Fibroblast of skin of left biceps (primary cell): ENCODE results near the gene PATJ.
A peak's percentile ranks its signal among the peaks of the same experiment; 100 is the strongest.
"Not testable (repeated sequence)": the region's sequence is repeated elsewhere in the genome, so short reads cannot be mapped to it uniquely, and the experiment has no call there.

Source experiments
- DNase-seq, 2 experiments: peaks; one replicate each; pipeline ENCODE4 v3.0.0-alpha.2; 2013; ENCODE audit warnings: low read depth in 2 of 2

PATJ gene

DNA sequence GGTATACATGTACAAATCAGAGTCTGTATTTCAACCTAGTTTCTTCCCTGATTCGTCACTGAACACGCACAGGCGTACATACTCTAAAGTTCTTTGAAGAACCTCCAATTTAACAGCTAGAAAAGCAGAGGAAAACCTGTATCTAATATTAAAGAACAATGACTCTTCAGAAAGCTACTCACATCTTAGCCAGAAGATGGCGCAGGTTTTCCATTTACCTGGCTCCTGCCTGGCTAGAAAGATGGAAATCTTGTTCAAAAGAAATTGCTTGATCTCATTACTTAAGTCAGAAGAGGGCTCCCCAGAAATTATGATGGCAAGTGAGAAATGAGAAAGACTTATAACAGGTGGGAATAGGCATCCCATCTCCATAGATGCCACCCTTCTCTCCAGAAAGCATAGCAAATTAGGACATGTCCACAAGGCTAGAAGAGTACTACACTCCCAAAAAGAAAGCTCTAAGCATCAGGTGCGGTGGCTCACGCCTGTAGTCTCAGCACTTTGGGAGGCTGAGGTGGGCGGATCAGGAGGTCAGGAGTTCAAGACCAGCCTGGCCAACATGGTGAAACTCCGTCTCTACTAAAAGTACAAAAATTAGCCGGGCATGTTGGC, 433.4 kb downstream of the PATJ start:
- peak; percentile 6 to 10 for DNase-seq

DNA sequence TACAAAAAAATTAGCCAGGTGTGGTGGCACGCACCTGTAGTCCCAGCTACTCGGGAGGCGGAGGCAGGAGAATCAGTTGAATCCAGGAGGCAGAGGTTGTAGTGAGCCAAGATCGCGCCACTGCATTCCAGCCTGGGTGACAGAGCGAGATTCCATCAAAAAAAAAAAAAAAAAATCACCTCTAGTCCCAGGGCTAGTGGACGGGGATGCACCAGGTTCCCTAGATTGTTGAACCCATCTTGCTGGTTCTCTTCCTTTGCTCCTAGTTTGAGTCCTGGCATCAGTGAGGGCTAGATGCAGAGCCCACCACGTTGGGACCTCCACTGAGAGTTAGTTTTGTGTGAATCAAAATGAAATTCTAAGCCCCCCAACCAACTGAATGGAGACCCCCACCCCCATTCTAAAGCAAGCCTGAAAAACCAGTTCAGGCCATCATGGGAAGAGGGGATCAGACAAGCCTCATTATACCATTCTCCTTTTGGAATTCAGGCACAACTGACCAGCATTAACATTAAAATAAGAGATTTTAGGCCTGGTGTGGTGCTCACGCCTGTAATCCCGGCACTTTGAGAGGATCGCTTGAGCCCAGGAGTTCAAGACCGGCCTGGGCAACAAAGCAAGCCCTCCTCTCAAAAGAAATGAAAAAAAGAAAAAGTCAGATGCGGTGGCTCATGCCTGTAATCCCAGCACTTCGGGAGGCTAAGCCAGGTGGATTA, 434.5 kb downstream of the PATJ start:
- no peak for DNase-seq

DNA sequence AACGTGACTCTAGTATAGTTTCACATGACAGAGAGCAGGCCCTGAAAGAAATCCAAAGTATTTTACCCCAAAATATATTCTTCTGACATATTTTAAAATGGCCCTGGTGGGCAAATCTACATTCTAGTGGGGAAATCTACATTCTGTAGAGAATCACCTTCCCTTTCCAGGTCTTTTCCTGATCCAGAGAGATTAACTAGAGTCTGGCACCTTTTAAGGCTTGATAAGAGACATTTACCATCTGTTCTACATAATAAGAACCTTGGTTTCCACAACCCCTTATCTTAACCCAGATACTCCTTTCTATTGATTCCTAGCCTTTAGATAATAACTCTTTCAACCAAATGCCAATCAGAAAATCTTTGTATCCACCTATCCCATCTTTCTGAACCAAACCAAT, 435.3 kb downstream of the PATJ start:
- DNase-seq: no peak

DNA sequence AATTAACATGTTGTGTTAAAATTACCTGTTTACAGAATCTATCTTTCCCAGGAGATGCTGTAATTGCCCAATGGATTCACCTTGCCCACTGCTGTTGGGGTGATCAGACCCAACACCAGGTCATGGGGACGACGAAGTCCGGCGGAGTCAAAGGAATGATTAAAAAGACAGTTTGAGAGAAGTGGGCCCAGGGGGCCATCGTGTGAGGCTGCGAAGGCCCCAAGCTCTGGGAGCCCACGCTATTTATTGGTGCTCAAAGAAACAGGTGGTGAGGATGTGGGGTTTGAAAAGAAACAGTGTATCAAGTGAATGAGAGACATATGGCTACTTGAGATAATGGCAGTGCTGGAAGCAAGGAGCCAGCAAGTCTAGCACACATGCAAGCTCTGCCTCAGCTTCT, 436.1 kb downstream of the PATJ start:
- DNase-seq: no peak

DNA sequence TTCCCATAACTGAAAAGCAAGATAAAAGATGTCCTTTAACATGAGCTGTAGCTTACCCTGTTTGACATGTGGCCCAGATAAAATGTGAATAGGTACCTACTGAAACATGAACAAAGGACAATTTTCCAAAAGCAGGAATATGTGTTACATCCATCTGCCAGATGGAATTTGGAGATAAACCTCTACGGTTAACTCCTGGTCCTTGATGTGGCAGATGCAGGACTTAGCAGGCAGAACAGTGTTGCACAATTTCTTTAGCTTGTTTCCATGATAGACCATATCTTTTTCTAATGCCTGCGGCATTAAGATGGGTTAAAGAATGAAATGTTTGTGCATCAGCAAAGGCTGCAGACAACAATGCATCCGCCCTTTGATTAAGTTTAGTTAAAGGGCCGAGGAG, 437.8 kb downstream of the PATJ start:
- not testable (repeated sequence) for DNase-seq

DNA sequence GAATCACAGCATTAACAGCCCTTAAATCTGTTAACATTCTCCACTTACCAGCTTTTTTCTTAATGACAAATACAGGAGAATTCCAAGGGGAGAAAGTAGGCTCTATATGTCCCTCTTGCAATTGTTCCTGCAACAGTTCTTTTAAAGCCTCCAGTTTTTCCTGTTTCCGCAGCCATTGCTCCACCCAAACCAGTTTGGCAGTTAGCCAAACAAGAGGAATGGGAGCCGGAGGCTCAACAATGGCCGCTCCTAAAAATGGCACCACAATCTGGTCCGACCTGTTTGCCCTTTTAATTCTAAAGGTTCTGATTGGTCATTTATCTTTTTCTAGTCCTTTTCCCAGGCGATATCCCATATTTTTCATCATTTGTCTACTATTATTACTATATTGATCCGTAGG, 438.4 kb downstream of the PATJ start:
- DNase-seq: no peak

DNA sequence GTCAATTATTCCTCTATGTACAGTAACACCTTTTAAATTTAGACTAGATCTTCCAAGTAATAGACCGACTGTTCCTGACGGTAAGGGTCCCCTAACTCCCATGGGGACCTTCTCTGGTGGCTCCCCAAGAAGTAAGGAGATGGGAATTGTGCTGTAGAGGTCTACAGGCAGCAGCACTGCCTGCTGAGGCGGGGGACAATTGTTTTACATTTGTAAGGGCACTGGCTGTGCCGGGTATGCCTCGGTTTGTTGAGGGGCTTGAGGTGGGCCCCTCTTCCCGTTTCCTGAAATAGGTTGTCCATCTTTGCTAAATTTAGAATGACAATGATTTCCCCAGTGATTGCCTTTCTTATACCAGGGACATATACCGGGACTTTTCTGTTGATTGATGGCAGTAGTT, 439.3 kb downstream of the PATJ start:
- DNase-seq: no peak

DNA sequence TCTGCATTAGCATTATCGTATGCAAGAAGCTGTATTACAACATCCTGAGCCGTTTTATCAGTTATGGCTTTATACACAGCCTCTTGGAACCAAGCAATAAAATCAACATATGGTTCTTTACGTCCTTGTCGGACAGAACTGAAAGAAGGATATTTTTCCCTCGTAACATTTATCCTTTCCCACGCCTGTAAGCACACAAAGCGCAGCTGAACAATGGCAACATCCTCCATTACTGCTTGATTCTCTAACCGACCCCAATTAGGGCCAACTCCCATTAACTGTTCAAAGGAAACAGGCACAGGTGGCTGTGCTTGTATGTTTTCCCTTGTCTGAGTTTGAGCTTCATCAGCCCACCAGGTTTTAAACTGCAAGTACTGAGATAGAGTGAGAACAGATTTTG, 439.9 kb downstream of the PATJ start:
- not testable (repeated sequence) for DNase-seq

DNA sequence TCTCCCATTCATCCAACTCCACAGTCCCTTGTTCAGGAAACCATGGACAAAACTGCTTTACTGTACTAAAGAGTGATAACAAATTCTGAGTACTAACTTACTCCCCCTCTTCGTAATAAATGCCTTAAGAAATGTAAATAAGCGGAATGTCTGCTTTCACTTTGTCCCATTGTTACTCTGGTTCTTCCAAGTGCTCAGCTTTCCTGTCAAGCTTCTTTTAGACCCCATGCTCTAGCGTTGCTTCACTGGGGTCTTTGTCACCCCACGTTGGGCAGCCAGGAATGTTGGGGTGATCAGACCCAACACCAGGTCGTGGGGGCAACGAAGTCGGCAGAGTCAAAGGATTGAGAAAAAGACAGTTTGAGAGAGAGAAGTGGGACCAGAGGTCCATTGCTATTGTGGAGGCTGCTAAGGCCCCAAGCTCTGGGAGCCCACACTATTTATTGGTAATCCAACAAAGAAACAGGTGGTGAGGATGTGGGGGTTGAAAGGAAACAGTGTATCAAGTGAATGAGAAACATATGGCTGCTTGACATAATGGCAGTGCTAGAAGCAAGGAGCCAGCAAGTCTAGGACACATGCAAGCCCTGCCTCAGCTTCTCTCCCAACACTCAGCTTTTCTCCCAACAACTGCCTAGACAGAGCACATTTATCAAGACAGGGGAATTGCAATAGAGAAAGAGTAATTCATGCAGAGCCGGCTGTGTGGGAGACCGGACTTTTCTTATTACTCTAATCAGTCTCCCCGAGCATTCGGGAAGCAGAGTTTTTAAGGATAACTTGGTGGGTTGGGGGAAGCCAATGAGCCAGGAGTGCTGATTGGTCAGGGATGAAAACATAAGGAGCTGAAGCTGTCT, 441.1 kb downstream of the PATJ start:
- not testable (repeated sequence) for DNase-seq

DNA sequence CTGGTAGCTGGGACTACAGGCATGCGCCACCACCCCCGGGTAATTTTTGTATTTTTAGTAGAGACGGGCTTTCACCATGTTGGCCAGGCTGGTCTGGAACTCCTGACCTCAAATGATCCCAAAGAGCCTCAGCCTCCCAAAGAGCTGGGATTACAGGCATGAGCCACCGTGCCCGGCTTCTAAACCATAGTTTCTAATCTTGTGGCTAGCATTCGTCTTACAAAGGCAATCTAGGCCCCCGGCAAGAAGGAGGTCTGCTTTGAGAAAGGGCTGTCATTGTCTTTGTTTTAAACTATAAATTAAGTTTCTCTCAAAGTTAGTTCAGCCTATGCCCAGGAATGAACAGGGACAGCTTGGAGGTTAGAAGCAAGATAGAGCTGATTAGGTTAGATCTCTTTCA, 442.1 kb downstream of the PATJ start:
- no peak for DNase-seq

DNA sequence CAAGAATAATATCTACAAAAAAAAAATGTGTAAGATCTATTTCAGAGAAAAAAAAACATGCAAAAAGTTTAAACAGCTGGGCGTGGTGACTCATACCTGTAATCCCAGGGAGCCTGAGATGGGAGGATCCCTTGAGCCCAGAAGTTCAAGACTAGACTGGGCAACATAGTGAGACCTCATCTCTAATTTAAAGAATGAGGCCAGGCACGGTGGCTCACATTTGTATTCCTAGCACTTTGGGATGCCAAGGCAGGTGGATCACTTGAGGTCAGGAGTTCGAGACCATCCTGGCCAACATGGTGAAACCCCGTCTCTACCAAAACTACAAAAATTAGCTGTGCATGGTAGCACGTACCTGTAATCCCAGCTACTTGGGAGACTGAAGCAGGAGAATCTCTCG, 443.0 kb downstream of the PATJ start:
- DNase-seq: not testable (repeated sequence)

DNA sequence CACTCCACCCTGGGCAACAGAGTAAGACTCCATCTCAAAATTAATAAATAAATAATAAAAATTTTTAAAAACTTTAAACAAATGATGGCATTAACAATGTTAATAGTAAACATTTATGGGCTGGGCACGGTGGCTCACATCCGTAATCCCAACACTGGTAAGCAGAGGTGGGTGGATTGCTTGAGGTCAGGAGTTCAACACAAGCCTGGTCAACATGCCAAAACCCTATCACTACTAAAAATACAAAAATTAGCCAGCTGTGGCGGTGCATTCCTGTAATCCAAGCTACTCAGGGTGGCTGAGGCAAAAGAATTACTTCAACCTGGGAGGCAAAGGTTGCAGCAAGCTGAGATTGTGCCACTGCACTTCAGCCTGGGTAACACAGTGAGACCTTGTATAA, 443.4 kb downstream of the PATJ start:
- DNase-seq: no peak

DNA sequence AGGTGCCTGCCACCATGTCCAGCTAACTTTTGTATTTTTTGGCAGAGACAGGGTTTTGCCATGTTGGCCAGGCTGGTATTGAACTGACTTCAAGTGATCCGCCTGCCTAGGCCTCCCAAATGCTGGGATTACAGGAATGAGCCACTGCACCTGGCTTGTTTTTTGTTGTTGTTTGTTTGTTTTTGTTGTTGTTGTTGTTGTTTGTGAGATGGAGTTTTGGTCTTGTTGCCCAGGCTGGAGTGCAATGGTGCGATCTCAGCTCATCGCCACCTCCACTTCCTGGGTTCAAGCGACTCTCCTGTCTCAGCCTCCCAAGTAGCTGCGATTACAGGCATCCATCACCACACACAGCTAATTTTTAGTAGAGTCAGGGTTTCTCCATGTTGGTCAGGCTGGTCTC, 445.3 kb downstream of the PATJ start:
- no peak for DNase-seq

DNA sequence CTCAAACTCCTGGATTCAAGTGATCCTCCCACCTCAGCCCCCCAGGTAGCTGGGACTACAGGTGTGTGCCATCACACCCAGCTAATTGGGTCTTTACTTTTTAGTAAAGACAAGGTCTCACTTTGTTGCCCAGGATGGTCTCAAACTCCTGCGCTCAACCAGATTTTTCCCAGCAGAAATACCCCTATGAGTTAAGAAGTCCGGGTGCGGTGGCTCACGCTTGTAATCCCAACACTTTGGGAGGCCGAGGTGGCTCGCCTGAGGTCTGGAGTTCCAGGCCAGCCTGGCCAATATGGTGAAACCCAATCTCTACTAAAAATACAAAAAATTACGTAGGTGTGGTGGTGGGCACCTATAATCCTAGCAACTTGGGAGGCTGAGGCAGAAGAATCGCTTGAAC, 445.8 kb downstream of the PATJ start:
- no peak for DNase-seq

DNA sequence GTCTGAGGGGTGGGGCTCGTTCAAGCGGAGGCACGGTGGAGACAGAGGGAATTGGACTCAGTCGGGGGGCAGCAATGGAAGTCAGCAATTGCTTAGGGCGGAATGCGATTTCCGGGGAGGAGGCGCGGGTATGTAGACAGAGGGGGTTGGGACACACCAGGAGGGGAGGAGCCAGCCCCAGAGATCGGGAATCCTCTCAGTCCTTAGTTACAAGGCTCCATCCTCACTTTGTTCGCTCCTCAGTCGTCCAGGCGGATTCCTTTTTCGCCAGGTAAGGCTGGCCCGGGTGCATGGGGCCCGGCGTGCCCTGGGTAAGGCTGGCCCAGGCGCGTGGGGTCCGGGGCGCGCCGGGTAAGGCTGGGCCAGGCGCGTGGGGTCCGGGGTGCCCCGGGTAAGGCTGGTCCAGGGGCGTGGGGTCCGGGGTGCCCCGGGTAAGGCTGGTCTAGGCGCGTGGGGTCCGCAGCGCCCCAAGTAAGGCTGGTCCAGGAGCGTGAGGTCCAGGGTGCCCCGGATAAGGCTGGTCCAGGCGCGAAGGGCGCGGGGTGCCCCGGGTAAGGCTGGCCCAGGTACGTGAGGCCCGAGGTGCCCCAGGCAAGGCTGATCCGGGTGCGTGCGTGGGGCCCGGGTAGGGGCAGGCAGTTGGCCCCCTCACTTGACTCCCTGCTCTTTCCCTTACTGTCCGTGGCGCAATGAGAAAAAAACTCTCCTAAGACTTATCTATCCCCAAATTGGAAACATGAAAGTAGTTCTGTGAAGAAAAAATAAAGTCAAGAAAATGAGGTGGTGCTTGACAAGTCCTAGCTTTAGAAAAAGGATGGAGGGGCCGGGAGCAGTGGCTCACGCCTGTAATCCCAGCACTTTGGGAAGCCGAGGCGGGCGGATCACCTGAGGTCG, 452.6 kb downstream of the PATJ start, which contains the start of gene L1TD1:
L1TD1 (plus strand) TSS at position 199 of the 894 bp plus-strand sequence. CDS start 11,780 bp downstream, outside the sequence.
- DNase-seq: no peak

DNA sequence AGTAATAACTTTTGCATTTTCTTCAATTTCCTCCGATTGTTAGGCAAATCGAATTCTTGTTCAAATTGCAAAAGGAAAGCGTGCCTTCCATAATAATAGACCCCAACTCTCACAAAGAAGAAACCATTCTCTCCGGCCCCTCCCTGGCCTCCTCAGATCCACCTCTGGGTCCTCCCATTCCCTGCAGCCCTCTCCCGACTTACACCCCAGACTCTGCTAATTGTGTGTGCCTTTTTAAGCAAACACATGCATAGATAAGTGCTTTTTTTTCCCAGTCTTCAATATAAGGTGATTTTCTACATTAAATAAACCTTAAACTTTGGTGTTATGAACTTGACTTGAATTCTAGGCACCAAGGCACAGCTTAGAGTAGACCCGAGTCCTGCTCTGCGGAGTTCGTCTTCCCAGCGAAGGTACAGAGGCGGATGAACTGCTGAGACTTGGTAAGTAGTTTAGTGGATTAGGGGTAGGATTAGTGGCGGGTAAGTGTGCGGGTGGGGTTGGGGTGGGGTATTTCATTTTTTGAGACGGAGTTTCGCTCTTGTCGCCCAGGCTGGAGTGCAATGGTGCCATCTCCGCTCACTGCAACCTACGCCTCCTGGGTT, 453.9 kb downstream of the PATJ start:
- no peak for DNase-seq

DNA sequence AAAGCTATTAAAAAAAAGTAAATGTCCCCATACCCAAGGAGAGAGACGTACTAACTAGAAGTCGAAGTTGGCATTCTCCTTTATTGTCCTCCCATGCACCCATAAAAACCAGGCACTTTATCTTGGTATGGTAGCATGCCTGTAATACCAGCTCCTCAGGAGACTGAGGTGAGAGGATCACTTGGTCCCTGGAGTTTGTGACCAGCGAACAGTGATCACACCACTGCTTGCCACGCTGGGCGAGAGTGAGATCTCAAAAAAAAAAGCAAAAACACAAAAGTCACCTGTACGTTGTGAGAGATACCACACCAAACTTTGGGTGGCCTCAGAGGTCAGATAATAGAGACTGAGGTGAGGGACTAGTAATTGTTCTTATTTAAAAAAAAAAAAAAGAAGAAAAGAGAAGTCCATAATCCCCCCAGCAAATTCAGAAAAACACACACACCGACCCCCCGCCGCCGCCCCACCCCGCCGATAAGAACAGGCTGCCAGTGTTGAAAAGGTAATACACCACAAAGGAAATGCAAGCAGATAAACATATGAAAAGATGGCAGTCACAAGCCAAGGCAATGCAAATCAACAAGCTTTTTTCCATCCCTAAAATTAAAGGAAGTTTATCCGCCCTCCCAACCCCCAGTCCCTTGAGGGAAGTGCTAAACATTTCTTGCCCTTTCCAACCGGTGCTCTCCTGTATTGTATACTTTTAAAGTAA, 455.9 kb downstream of the PATJ start:
- DNase-seq: no peak

DNA sequence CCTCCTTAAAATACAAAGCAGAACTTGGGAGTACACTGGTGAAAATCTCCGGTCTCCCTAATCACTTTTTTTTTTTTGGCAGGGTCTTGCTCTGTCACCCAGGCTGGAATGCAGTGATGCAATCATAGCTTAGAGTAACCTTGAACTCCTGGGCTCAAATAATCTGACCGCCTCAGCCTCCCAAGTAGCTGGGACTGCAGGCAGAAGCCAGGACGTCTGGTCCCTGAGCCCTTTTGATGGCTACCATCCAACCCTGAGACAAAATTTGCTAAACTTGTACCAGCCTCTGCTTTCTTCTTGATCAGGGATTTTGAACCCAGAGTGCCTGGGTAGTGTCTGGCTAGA, 456.5 kb downstream of the PATJ start:
- DNase-seq: no peak

DNA sequence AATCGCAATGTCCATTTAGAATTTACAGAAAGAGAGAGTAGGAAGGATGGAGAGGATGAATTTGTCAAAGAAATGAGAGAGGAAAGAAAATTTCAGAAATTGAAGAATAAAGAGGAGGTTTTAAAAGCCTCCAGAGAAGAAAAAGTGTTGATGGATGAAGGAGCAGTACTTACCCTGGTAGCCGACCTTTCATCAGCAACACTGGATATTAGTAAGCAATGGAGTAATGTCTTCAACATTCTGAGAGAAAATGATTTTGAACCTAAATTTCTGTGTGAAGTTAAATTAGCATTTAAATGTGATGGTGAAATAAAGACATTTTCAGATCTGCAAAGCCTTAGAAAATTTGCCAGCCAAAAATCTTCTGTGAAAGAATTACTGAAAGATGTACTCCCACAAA, 464.9 kb downstream of the PATJ start:
- no peak for DNase-seq

DNA sequence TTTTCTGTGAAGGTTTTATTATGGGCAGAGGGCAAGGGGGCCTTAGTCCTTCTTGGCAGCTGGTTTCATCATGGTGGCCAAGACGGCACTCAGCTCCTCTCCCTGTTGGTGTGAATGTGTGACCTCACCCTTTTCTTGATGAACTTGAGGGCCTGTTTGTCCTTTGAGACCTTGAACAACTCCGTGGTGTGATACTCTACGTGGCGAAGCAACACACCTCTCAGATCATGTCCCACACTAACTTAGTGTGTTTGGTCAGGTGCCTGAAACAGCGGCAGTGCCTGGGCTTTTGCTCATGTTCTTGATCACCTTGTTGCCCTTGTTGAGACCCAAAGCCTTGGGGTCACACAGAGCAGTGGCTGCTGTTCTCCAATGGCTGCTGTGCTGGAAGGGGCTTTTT, 465.8 kb downstream of the PATJ start:
- no peak for DNase-seq

DNA sequence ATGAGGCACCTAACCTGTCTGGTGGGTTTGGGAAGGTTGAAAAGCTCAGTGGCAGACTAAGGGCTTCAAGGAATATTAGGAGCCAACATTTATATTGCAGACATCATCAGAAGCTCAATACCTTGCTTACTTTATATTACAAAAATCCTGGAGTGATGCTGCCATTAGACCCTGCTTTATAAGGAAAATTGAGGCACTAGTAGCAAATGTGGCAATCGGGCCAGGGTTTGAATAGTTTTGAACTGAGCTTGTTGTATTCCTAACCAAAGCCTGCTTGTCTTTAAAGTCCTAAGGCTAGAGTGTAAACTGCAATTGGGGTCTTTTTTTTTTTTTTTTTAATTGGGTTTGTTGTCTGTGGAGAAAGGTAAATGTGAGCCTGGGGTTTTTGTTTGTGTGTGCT, 466.7 kb downstream of the PATJ start:
- no peak for DNase-seq
